Esophagus squamous epithelium (tissue), 4 donors: ENCODE results near the gene ADAMTS3.

Source experiments
- POLR2A ChIP-seq, 4 donors: fragments of 450-650 bp; IDR thresholded peaks; one replicate each; pipeline ENCODE4 v1.6.1; 2017; ENCODE audit warnings: antibody characterized with exemption in 4 of 4, mild to moderate bottlenecking in 4 of 4, moderate library complexity in 3 of 4
- TF ChIP-seq, protein P1 (sequence below), 6 experiments: fragments of 450-650 bp in 4 of 6; fragments of 200-600 bp in 2 of 6; sonication (generic) in 2 of 6; IDR thresholded peaks; one replicate each; pipeline ENCODE4 v1.5.1; 2016 to 2019; ENCODE audit warnings: antibody characterized with exemption in 6 of 6, mild to moderate bottlenecking in 4 of 6, moderate library complexity in 4 of 6

DNA sequence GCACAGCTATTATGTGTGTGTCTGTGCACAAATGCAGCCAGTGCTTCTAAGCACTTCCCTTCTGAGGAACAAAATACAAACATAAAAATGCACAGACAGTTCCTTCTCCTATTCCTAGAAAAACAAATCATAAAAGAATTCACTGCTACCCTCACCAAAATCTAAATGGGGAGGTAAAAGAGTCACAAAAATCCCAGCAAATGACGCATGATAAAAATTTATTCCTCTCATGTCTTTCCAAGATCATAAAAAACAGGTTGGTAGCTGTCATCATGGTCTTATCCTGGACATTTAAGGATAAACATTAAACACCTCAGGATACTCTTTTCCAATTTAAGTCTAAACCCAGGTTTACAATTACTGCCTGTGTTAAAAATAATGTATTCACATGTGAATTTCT, 124.9 kb downstream of the ADAMTS3 start:
- TF ChIP-seq, protein P1, sequence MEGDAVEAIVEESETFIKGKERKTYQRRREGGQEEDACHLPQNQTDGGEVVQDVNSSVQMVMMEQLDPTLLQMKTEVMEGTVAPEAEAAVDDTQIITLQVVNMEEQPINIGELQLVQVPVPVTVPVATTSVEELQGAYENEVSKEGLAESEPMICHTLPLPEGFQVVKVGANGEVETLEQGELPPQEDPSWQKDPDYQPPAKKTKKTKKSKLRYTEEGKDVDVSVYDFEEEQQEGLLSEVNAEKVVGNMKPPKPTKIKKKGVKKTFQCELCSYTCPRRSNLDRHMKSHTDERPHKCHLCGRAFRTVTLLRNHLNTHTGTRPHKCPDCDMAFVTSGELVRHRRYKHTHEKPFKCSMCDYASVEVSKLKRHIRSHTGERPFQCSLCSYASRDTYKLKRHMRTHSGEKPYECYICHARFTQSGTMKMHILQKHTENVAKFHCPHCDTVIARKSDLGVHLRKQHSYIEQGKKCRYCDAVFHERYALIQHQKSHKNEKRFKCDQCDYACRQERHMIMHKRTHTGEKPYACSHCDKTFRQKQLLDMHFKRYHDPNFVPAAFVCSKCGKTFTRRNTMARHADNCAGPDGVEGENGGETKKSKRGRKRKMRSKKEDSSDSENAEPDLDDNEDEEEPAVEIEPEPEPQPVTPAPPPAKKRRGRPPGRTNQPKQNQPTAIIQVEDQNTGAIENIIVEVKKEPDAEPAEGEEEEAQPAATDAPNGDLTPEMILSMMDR (IDR thresholded peaks at IDR 0.05), result no peak
- TF ChIP-seq POLR2A (IDR thresholded peaks at IDR 0.05), result no peak
